SW480 (cell line): ENCODE results near the gene ZNF710.

ENCODE experiments used
- DNase-seq: peaks from one replicate; pipeline ENCODE4 v3.0.0-alpha.2; 2016; ENCODE audit warnings: low spot score

ZNF710 gene

GRCh38 chr15:90040618-90041017 is 39.5 kb downstream of the ZNF710 start:
- DNase-seq, result no peak

- no peak for DNase-seq
Observed at GRCh38 chr15:90042356-90042755, 41.2 kb downstream of the ZNF710 start.

- DNase-seq, result no peak
Observed at GRCh38 chr15:90042766-90043529, 41.8 kb downstream of the ZNF710 start.

- DNase-seq, result no peak
Observed at GRCh38 chr15:90043530-90044010, 42.4 kb downstream of the ZNF710 start.

GRCh38 chr15:90044191-90044590 is 43.1 kb downstream of the ZNF710 start:
- no peak for DNase-seq

GRCh38 chr15:90044916-90045371 is 43.8 kb downstream of the ZNF710 start:
- no peak for DNase-seq

- DNase-seq, result no peak
Observed at GRCh38 chr15:90046289-90046688, 45.2 kb downstream of the ZNF710 start.

- no peak for DNase-seq
Observed at GRCh38 chr15:90046911-90047392, 45.8 kb downstream of the ZNF710 start.

GRCh38 chr15:90047956-90048575 is 46.9 kb downstream of the ZNF710 start:
- no peak for DNase-seq

- DNase-seq, result no peak
Observed at GRCh38 chr15:90049030-90049429, 47.9 kb downstream of the ZNF710 start.

GRCh38 chr15:90049666-90050604 is 48.8 kb downstream of the ZNF710 start:
- DNase-seq, result no peak

GRCh38 chr15:90051874-90052273 is 50.8 kb downstream of the ZNF710 start:
- DNase-seq, result no peak

- no peak for DNase-seq
Observed at GRCh38 chr15:90053685-90054466, 52.8 kb downstream of the ZNF710 start.

- no peak for DNase-seq
Observed at GRCh38 chr15:90054618-90055097, 53.5 kb downstream of the ZNF710 start.

- DNase-seq, result no peak
Observed at GRCh38 chr15:90055182-90055581, 54.1 kb downstream of the ZNF710 start.

GRCh38 chr15:90056529-90056928 is 55.4 kb downstream of the ZNF710 start:
- DNase-seq, result no peak

GRCh38 chr15:90058308-90058707 is 57.2 kb downstream of the ZNF710 start:
- no peak for DNase-seq

- DNase-seq, result no peak
Observed at GRCh38 chr15:90058775-90059174, 57.7 kb downstream of the ZNF710 start.

- peak; percentile 28 for DNase-seq
Observed at GRCh38 chr15:90059208-90059985, 58.3 kb downstream of the ZNF710 start.

- no peak for DNase-seq
Observed at GRCh38 chr15:90060797-90061196, 59.7 kb downstream of the ZNF710 start.
